ENCODE measurements around the gene ADAMTS8.

DNA sequence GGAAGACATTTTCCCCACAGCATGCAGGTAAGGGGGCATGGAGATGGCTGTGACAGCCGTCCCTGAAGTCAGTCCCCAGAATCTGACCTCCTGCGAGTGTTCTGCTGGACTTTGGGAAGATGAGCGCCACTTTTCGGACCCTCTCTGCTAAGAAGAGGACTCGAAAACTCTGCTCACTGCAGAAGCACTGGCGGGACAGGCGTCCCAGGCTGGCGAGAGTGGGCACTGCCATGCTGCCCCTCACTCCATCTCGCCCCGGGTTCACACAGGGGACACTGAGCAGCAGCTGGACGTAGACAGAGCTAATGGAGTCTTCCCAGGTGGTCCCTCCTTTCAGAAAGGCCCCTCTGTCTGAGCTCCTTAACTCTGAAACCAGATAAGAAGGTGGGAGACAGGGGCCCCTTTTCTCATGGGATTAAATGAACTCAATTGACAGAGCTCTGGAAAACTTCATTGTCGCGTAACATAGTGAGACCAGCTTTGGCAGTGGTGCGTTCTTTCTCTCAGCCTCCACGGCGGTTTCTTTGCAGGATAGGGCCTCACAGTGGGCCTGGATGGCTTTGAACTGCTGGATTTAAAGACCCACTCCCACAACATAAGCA lies 4.8 kb downstream of the ADAMTS8 start:
- TF ChIP-seq CTCF (IDR thresholded peaks at IDR 0.05) (no peak), POLR2A (IDR thresholded peaks at IDR 0.05) (no peak)

Data from right lobe of liver (tissue), 4 donors.